H9 (cell line): ENCODE data around the gene ATF3. TPM values are rescaled to one million over a fixed set of nuclear protein-coding genes. Genes with fewer than 3 reads are reported as not detected.

Source experiments
- DNase-seq: peaks from one replicate; pipeline ENCODE4 v3.0.0-alpha.2; 2017
- H2AFZ ChIP-seq: one replicate; pipeline ENCODE4 v1.6.1; 2013; ENCODE audit warnings: mild to moderate bottlenecking, low read length, control low read depth, moderate library complexity
- H2AK5ac ChIP-seq: 2 replicates; pipeline ENCODE4 v1.6.1; 2013; ENCODE audit warnings: low read length, control low read depth, mixed read lengths; ENCODE audit not compliant: insufficient read length
- H2BK120ac ChIP-seq: one replicate; pipeline ENCODE4 v1.6.1; 2013; ENCODE audit warnings: low read depth, mild to moderate bottlenecking, low read length, control low read depth, inconsistent platforms; ENCODE audit not compliant: poor library complexity, severe bottlenecking
- H2BK12ac ChIP-seq: 2 replicates; pipeline ENCODE4 v1.6.1; 2013; ENCODE audit warnings: low read length, control low read depth, mixed read lengths, low read depth; ENCODE audit not compliant: insufficient read length
- H2BK15ac ChIP-seq: 2 replicates; pipeline ENCODE4 v1.6.1; 2013; ENCODE audit warnings: low read depth, low read length, control low read depth
- H2BK20ac ChIP-seq: one replicate; pipeline ENCODE4 v1.6.1; 2013; ENCODE audit warnings: low read depth, mild to moderate bottlenecking, low read length, control low read depth, inconsistent platforms; ENCODE audit not compliant: poor library complexity, severe bottlenecking
- H2BK5ac ChIP-seq: 2 replicates; pipeline ENCODE4 v1.6.1; 2013; ENCODE audit warnings: low read length, control low read depth, mixed read lengths; ENCODE audit not compliant: insufficient read length
- H3K14ac ChIP-seq: 2 replicates; pipeline ENCODE4 v1.6.1; 2013; ENCODE audit warnings: low read length, control low read depth; ENCODE audit not compliant: insufficient read depth
- H3K18ac ChIP-seq: 2 replicates; pipeline ENCODE4 v1.6.1; 2013; ENCODE audit warnings: low read depth, mild to moderate bottlenecking, mixed read lengths, low read length, control low read depth; ENCODE audit not compliant: insufficient read length
- H3K23ac ChIP-seq: 2 replicates; pipeline ENCODE4 v1.6.1; 2013; ENCODE audit warnings: low read length, control low read depth, mixed read lengths, low read depth; ENCODE audit not compliant: insufficient read length
- H3K23me2 ChIP-seq: 2 replicates; pipeline ENCODE4 v1.6.1; 2013; ENCODE audit warnings: low read depth, mild to moderate bottlenecking, mixed read lengths, low read length, control low read depth; ENCODE audit not compliant: insufficient read length, poor library complexity, severe bottlenecking
- H3K27ac ChIP-seq: 2 replicates; pipeline ENCODE4 v1.5.1; 2013; ENCODE audit warnings: low read length, control low read depth, mixed read lengths, low read depth; ENCODE audit not compliant: insufficient read length
- H3K27me3 ChIP-seq: 2 replicates; pipeline ENCODE4 v1.6.1; 2013; ENCODE audit warnings: low read length, control low read depth, inconsistent platforms; ENCODE audit not compliant: insufficient read depth
- H3K4ac ChIP-seq: 2 replicates; pipeline ENCODE4 v1.6.1; 2013; ENCODE audit warnings: low read depth, mild to moderate bottlenecking, control low read depth, inconsistent platforms, low read length, moderate library complexity
- H3K4me1 ChIP-seq: 2 replicates; pipeline ENCODE4 v1.6.1; 2013; ENCODE audit warnings: low read length, control low read depth, inconsistent platforms; ENCODE audit not compliant: insufficient read depth
- H3K4me2 ChIP-seq: 2 replicates; pipeline ENCODE4 v1.6.1; 2013; ENCODE audit warnings: low read length, control low read depth, mixed read lengths; ENCODE audit not compliant: insufficient read length, insufficient read depth
- H3K56ac ChIP-seq: 2 replicates; pipeline ENCODE4 v1.6.1; 2013; ENCODE audit warnings: low read depth, mild to moderate bottlenecking, mixed read lengths, low read length, control low read depth; ENCODE audit not compliant: insufficient read length
- H3K79me1 ChIP-seq: 2 replicates; pipeline ENCODE4 v1.6.1; 2013; ENCODE audit warnings: low read depth, mild to moderate bottlenecking, moderate library complexity, low read length, control low read depth, inconsistent platforms; ENCODE audit not compliant: insufficient read depth, poor library complexity, severe bottlenecking
- H3K79me2 ChIP-seq: 2 replicates; pipeline ENCODE4 v1.6.1; 2013; ENCODE audit warnings: low read length, control low read depth, inconsistent platforms; ENCODE audit not compliant: insufficient read depth
- H3K9ac ChIP-seq: 2 replicates; pipeline ENCODE4 v1.6.1; 2013; ENCODE audit warnings: low read length, control low read depth, mixed read lengths; ENCODE audit not compliant: insufficient read length; ENCODE audit errors: extremely low read depth
- H3K9me3 ChIP-seq: one replicate; pipeline ENCODE4 v1.6.1; 2013; ENCODE audit warnings: low read depth, low read length, inconsistent platforms; ENCODE audit not compliant: control insufficient read depth
- H3T11ph ChIP-seq: one replicate; pipeline ENCODE4 v1.6.1; 2013; ENCODE audit warnings: mild to moderate bottlenecking, low read length, control low read depth, inconsistent platforms
- H4K20me1 ChIP-seq: one replicate; pipeline ENCODE4 v1.6.1; 2013; ENCODE audit not compliant: control insufficient read depth, insufficient read length, insufficient read depth
- H4K5ac ChIP-seq: 2 replicates; pipeline ENCODE4 v1.6.1; 2013; ENCODE audit warnings: low read depth, mild to moderate bottlenecking, mixed read lengths, low read length, control low read depth; ENCODE audit not compliant: insufficient read length
- H4K8ac ChIP-seq: replicated peaks from 2 replicates; pipeline ENCODE4 v1.6.1; 2013; ENCODE audit warnings: low read length, control low read depth, mixed read lengths, low read depth; ENCODE audit not compliant: insufficient read length
- H4K91ac ChIP-seq: 2 replicates; pipeline ENCODE4 v1.6.1; 2013; ENCODE audit warnings: low read depth, mild to moderate bottlenecking, moderate library complexity, mixed read lengths, low read length, control low read depth; ENCODE audit not compliant: insufficient read length
- H3K27ac Mint-ChIP-seq, 3 experiments: 2 replicates in 2 of 3; 3 replicates in 1 of 3; pipeline ENCODE4 v1.8.0; 2020 to 2021; ENCODE audit warnings: mixed read lengths in 3 of 3, mild to moderate bottlenecking in 1 of 3, moderate library complexity in 1 of 3
- H3K27me3 Mint-ChIP-seq: 2 replicates; pipeline ENCODE4 v1.8.0; 2021; ENCODE audit warnings: low read depth, mild to moderate bottlenecking, moderate library complexity, mixed read lengths
- H3K36me3 Mint-ChIP-seq, 3 experiments: 2 replicates in 2 of 3; 3 replicates in 1 of 3; pipeline ENCODE4 v1.8.0; 2020 to 2021; ENCODE audit warnings: low read depth in 3 of 3, mixed read lengths in 3 of 3; ENCODE audit not compliant: insufficient read depth in 1 of 3
- H3K4me1 Mint-ChIP-seq, 2 experiments: 2 replicates each; pipeline ENCODE4 v1.8.0; 2020; ENCODE audit warnings: mixed read lengths in 2 of 2
- H3K4me3 Mint-ChIP-seq, 2 experiments: 2 replicates in 1 of 2; 3 replicates in 1 of 2; pipeline ENCODE4 v1.8.0; 2020 to 2021; ENCODE audit warnings: mild to moderate bottlenecking in 2 of 2, mixed read lengths in 2 of 2, moderate library complexity in 1 of 2
- H3K9me3 Mint-ChIP-seq, 2 experiments: 2 replicates in 1 of 2; 3 replicates in 1 of 2; pipeline ENCODE4 v1.8.0; 2020; ENCODE audit warnings: mild to moderate bottlenecking in 2 of 2, mixed read lengths in 2 of 2, moderate library complexity in 1 of 2
- CTCF ChIP-seq: fragments of 200-600 bp; sonication (generic); conservative IDR thresholded peaks from 3 replicates; pipeline ENCODE4 v1.8.0; 2021; ENCODE audit warnings: antibody characterized with exemption, mild to moderate bottlenecking
- WGBS: extraction: QIAGEN DNeasy Blood & Tissue Kit; methylation state at CpG from one replicate; pipeline ENCODE4 v1.1.7; 2013; ENCODE audit warnings: missing lambda C conversion rate, low lambda C conversion rate, mixed read lengths; ENCODE audit not compliant: insufficient read length; ENCODE audit errors: extremely low coverage; 5-methylcytosine and 5-hydroxymethylcytosine counted together
- total RNA-seq: library from RNA; stranded (reverse); gene quantifications from 2 replicates; pipeline ENCODE4 v1.2.1, GENCODE V29; 2021

ATF3 gene
- total RNA-seq, 1 experiment from 2014 or later: 14.7 TPM

- Mint-ChIP-seq H3K9me3 (no peaks in the 10 kb centered on the region), H3K27ac (no peak overlapping the region), H3K36me3 (no peaks in the 10 kb centered on the region), H3K4me3 (no peak overlapping the region), H3K4me1 (peaks cover 12% of the 10 kb centered on the region in 2 experiments), H3K27me3 (peaks cover 23% of the 10 kb centered on the region)
- DNase-seq: no peak
- Histone ChIP-seq H3K18ac (no peak overlapping the region), H4K5ac (no peak overlapping the region), H2BK5ac (no peak overlapping the region), H2AFZ (no peak overlapping the region), H4K91ac (no peak overlapping the region), H3T11ph (no peak overlapping the region), H3K23me2 (no peaks in the 10 kb centered on the region), H3K79me2 (no peaks in the 10 kb centered on the region), H3K9me3 (no peaks in the 10 kb centered on the region), H3K23ac (no peak overlapping the region), H3K79me1 (no peaks in the 10 kb centered on the region), H2BK120ac (no peak overlapping the region), H3K4me2 (no peak overlapping the region), H2BK20ac (no peak overlapping the region), H4K20me1 (no peaks in the 10 kb centered on the region), H3K14ac (no peak overlapping the region), H4K8ac (no peak overlapping the region), H3K56ac (no peak overlapping the region), H2BK15ac (no peak overlapping the region), H3K4me1 (no peaks in the 10 kb centered on the region; the same call in 1 of the 2 replicates), H2AK5ac (no peak overlapping the region), H3K4ac (no peak overlapping the region), H3K27ac (no peak overlapping the region), H2BK12ac (no peak overlapping the region), H3K27me3 (no peaks in the 10 kb centered on the region), H3K9ac (no peak overlapping the region)
- no CpG with 5 or more reads among the region's 4 CpGs for WGBS
- no peak for TF ChIP-seq CTCF
Observed at GRCh38 chr1:212565079-212565478, 43.5 kb upstream of the ATF3 start.
